ENCODE results near the gene SP100.

SP100 gene

GRCh38 chr2:230575642-230576324, 159.8 kb downstream of the SP100 start:
- no peak for TF ChIP-seq GATA1 (IDR thresholded peaks at IDR 0.05; ENCODE audit: low read depth, low read length)
- DNase-seq, result peak in 1 of 2 experiments; percentile 20

- no peak for DNase-seq
- TF ChIP-seq GATA1 (IDR thresholded peaks at IDR 0.05; ENCODE audit: low read depth, low read length) (no peak), POLR2A (IDR thresholded peaks at IDR 0.05; ENCODE audit: low read length) (no peak)
These were observed 161.1 kb downstream of the SP100 start for GRCh38 chr2:230577114-230577513.

- no peak for TF ChIP-seq POLR2A (IDR thresholded peaks at IDR 0.05; ENCODE audit: low read length)
- TF ChIP-seq GATA1 (IDR thresholded peaks at IDR 0.05; ENCODE audit: low read depth, low read length), result no peak
- no peak for DNase-seq
These were observed 162.1 kb downstream of the SP100 start for GRCh38 chr2:230578106-230578505.

- no peak for DNase-seq
These were observed 166.9 kb downstream of the SP100 start for GRCh38 chr2:230582851-230583283.

DNA sequence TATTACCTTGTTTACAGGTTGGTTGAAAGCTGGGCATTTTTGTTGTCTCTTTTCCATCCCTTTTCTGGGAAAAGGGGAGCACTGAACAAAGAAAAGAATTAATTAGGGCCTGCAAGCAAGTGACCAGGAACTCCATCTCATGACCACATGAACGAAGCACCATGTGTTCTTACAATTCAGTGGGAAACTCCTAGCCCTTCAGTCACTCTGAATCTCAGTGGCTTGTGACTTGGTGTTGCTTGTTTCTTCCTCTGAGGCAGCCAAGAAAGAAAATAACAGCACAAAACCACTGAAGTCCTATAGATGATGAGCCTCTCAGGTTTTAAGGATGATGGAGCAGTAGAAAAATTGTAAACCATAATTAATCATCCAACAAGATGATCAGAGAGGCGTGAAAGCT, 167.6 kb downstream of the SP100 start:
- DNase-seq, result no peak
- no peak for TF ChIP-seq POLR2A (IDR thresholded peaks at IDR 0.05; ENCODE audit: low read length)
- no peak for TF ChIP-seq GATA1 (IDR thresholded peaks at IDR 0.05; ENCODE audit: low read depth, low read length)

More at GRCh38 chr2:230582851-230583283, 166.9 kb downstream of the SP100 start:
- TF ChIP-seq POLR2A (IDR thresholded peaks at IDR 0.05; ENCODE audit: low read length) (no peak), GATA1 (IDR thresholded peaks at IDR 0.05; ENCODE audit: low read depth, low read length) (no peak)

DNA sequence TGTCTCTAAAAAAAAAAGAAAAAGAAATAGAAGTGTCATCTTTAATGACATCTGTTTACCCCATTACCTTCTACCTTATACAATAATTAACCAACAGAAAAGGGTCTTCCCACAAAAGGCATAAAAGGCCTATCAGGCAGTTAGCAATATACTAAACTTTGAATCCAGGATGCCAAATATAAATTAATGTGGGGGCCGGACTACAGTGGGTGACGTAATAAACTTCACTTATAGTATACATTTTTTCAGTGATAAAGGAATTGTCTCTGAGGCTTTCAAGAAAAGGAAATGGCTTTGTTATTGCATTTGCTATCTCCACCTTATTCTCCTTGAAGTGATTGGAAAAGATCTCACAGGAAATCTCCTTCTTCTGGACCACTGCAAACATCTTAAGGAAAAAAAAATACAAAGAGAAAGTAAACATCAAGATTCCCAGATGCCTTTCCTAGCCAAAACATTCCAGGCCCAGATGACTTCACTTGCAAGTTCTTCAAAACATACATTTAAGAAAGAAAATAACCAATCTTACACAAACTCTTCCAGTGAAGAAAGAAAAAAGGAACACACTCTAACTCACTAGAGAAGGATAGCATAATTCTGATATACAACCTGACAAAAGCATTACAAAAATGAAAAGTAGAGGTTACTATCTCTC, 170.5 kb downstream of the SP100 start:
- TF ChIP-seq POLR2A (IDR thresholded peaks at IDR 0.05; ENCODE audit: low read length) (no peak), GATA1 (IDR thresholded peaks at IDR 0.05; ENCODE audit: low read depth, low read length) (no peak)
- DNase-seq, result no peak

GRCh38 chr2:230589025-230589424, 173.0 kb downstream of the SP100 start:
- no peak for DNase-seq
- TF ChIP-seq GATA1 (IDR thresholded peaks at IDR 0.05; ENCODE audit: low read depth, low read length), result no peak
- no peak for TF ChIP-seq POLR2A (IDR thresholded peaks at IDR 0.05; ENCODE audit: low read length)

GRCh38 chr2:230589497-230590015, 173.6 kb downstream of the SP100 start:
- DNase-seq, result no peak
- TF ChIP-seq GATA1 (IDR thresholded peaks at IDR 0.05; ENCODE audit: low read depth, low read length) (no peak), POLR2A (IDR thresholded peaks at IDR 0.05; ENCODE audit: low read length) (no peak)

DNA sequence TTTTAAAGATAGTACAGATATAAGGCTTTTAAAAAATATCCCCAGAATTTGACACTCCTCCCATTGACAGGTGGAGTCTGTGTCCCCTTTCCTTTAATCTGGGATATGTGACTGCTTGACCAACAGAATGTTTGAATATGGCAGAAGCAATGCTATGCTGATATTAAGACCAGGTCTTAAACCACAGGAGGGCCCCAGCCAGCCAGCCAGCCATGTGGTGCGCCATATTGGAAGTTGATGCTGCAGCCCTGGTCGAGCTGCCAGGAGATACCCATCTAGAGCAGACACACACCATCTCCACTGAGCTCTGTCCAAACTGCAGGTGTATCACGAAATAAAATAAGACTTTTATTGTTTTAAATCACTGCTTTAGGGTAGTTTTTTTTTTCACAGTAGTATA, 174.3 kb downstream of the SP100 start:
- TF ChIP-seq POLR2A (IDR thresholded peaks at IDR 0.05; ENCODE audit: low read length), result no peak
- TF ChIP-seq GATA1 (IDR thresholded peaks at IDR 0.05; ENCODE audit: low read depth, low read length), result no peak

DNA sequence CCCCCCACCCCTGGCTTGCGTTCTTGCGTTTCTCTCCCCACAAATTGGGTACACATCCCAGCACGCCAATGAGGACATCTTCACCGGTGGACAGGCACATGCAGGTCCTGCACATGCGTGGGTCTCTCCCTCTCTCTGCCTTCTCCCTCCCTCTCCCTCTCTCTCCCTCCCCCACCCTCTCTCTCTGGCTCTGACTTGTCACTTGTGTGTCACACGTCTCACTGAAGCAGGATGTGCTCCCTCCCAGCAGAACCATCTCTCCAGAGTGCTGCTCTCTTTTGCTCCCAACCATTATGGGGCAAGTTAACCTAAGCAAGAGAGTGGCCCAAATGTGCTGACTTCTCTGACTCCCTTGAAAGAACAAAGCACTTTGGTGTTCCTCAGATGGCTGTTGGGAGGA, 175.8 kb downstream of the SP100 start:
- TF ChIP-seq POLR2A (IDR thresholded peaks at IDR 0.05; ENCODE audit: low read length), result no peak
- TF ChIP-seq GATA1 (IDR thresholded peaks at IDR 0.05; ENCODE audit: low read depth, low read length), result no peak
- DNase-seq, result no peak

More for the DNA sequence above, 174.3 kb downstream of the SP100 start:
- DNase-seq, result no peak

- TF ChIP-seq GATA1 (IDR thresholded peaks at IDR 0.05; ENCODE audit: low read depth, low read length), result no peak
- TF ChIP-seq POLR2A (IDR thresholded peaks at IDR 0.05; ENCODE audit: low read length), result no peak
- DNase-seq, result no peak
These were observed 176.8 kb downstream of the SP100 start for GRCh38 chr2:230592775-230593174.
